Neural cell (in vitro differentiated cells): ENCODE measurements around the gene AFF3. TPM values are rescaled to one million over a fixed set of nuclear protein-coding genes. Genes with fewer than 3 reads are reported as not detected.

Experiments
- H2AFZ ChIP-seq: fragments of 200-600, 300-800 bp; sonication (generic), shearing (Covaris generic); 2 replicates; pipeline ENCODE4 v1.6.0; 2014; ENCODE audit warnings: low read depth, mild to moderate bottlenecking, antibody characterized with exemption, low read length, moderate library complexity
- H3F3A ChIP-seq: fragments of 200-600 bp; shearing (Covaris generic); 2 replicates; pipeline ENCODE4 v1.6.1; 2016; ENCODE audit warnings: mild to moderate bottlenecking, moderate library complexity, mixed read lengths, antibody characterized with exemption, low read length; ENCODE audit not compliant: insufficient read depth, poor library complexity, severe bottlenecking
- H3K27ac ChIP-seq: fragments of 200-600, 300-800 bp; sonication (generic), shearing (Covaris generic); 2 replicates; pipeline ENCODE4 v1.5.1; 2014; ENCODE audit warnings: mild to moderate bottlenecking, low read length, moderate library complexity
- H3K27me3 ChIP-seq: fragments of 300-800, 200-600 bp; sonication (generic), shearing (Covaris generic); 2 replicates; pipeline ENCODE4 v1.6.0; 2014; ENCODE audit warnings: mild to moderate bottlenecking, low read depth, low read length, moderate library complexity; ENCODE audit not compliant: insufficient read depth
- H3K36me3 ChIP-seq: fragments of 300-800, 200-600 bp; sonication (generic), shearing (Covaris generic); 2 replicates; pipeline ENCODE4 v1.5.1; 2014; ENCODE audit warnings: mild to moderate bottlenecking, antibody characterized with exemption, low read length, moderate library complexity; ENCODE audit not compliant: insufficient read depth
- H3K4me2 ChIP-seq: fragments of 300-800, 200-600 bp; sonication (generic), shearing (Covaris generic); 2 replicates; pipeline ENCODE4 v1.6.0; 2014; ENCODE audit warnings: mild to moderate bottlenecking, low read length
- H3K4me3 ChIP-seq: fragments of 300-800, 200-600 bp; sonication (generic), shearing (Covaris generic); 2 replicates; pipeline ENCODE4 v1.5.1; 2014; ENCODE audit warnings: mild to moderate bottlenecking, low read length, moderate library complexity
- H3K79me2 ChIP-seq: fragments of 200-600 bp; shearing (Covaris generic); replicated peaks from 2 replicates; pipeline ENCODE4 v1.6.0; 2014; ENCODE audit warnings: mild to moderate bottlenecking, low read length, moderate library complexity; ENCODE audit not compliant: insufficient read depth
- H3K9ac ChIP-seq: fragments of 300-800, 200-600 bp; sonication (generic), shearing (Covaris generic); 2 replicates; pipeline ENCODE4 v1.6.1; 2016; ENCODE audit warnings: mild to moderate bottlenecking, low read length, mixed read lengths
- H3K9me2 ChIP-seq: fragments of 200-600 bp; shearing (Covaris generic); 2 replicates; pipeline ENCODE4 v1.6.1; 2016; ENCODE audit warnings: mild to moderate bottlenecking, low read length, mixed read lengths; ENCODE audit not compliant: insufficient read depth
- H3K9me3 ChIP-seq: fragments of 200-600, 300-800 bp; sonication (generic), shearing (Covaris generic); 2 replicates; pipeline ENCODE4 v1.6.1; 2016; ENCODE audit warnings: mild to moderate bottlenecking, mixed run types, low read length, moderate library complexity, mixed read lengths
- H4K20me1 ChIP-seq: fragments of 200-600 bp; shearing (Covaris generic); 2 replicates; pipeline ENCODE4 v1.6.1; 2016; ENCODE audit warnings: mild to moderate bottlenecking, mixed run types; ENCODE audit not compliant: insufficient read depth
- EP300 ChIP-seq: fragments of 450-650 bp; conservative IDR thresholded peaks from 2 replicates; pipeline ENCODE4 v1.6.1; 2014; ENCODE audit warnings: antibody characterized with exemption, mild to moderate bottlenecking, moderate library complexity; ENCODE audit not compliant: poor library complexity, severe bottlenecking
- EZH2 ChIP-seq: fragments of 200-600, 300-800 bp; shearing (Covaris generic), sonication (generic); IDR thresholded peaks from 2 replicates; pipeline ENCODE4 v1.6.1; 2014; ENCODE audit warnings: antibody characterized with exemption, low read length, borderline replicate concordance, mild to moderate bottlenecking; ENCODE audit not compliant: insufficient read depth, poor library complexity, severe bottlenecking
- MXI1 ChIP-seq: fragments of 450-650 bp; conservative IDR thresholded peaks from 2 replicates; pipeline ENCODE4 v1.6.1; 2014; ENCODE audit warnings: antibody characterized with exemption, mild to moderate bottlenecking; ENCODE audit not compliant: poor library complexity, severe bottlenecking
- POLR2AphosphoS5 ChIP-seq: IDR thresholded peaks from 2 replicates; pipeline ENCODE4 v1.6.1; 2012
- RAD21 ChIP-seq: fragments of 450-650 bp; conservative IDR thresholded peaks from 2 replicates; pipeline ENCODE4 v1.6.1; 2014; ENCODE audit warnings: antibody characterized with exemption, mild to moderate bottlenecking, moderate library complexity
- SMC3 ChIP-seq: fragments of 450-650 bp; conservative IDR thresholded peaks from 2 replicates; pipeline ENCODE4 v1.6.1; 2014; ENCODE audit warnings: antibody characterized with exemption, mild to moderate bottlenecking, moderate library complexity; ENCODE audit not compliant: poor library complexity
- TAF1 ChIP-seq: IDR thresholded peaks from 2 replicates; pipeline ENCODE4 v1.6.1; 2012; ENCODE audit warnings: low read depth
- polyA plus RNA-seq: library from polyadenylated mRNA; depleted of rRNA; stranded (reverse); fragments of >200 nt; gene quantifications from 2 replicates; pipeline ENCODE4 v1.2.3, GENCODE V29; 2014
- TF ChIP-seq, protein P1 (sequence below): fragments of 450-650 bp; IDR thresholded peaks from 2 replicates; pipeline ENCODE4 v1.5.1; 2014; ENCODE audit warnings: antibody characterized with exemption, mild to moderate bottlenecking, moderate library complexity; ENCODE audit not compliant: poor library complexity, severe bottlenecking
- TF ChIP-seq, protein P2 (sequence below): IDR thresholded peaks from 2 replicates; pipeline ENCODE4 v1.6.1; 2012; ENCODE audit warnings: borderline replicate concordance

The AFF3 gene
- polyA plus RNA-seq, 1 donor from 2014 or later: 5.1 TPM

DNA sequence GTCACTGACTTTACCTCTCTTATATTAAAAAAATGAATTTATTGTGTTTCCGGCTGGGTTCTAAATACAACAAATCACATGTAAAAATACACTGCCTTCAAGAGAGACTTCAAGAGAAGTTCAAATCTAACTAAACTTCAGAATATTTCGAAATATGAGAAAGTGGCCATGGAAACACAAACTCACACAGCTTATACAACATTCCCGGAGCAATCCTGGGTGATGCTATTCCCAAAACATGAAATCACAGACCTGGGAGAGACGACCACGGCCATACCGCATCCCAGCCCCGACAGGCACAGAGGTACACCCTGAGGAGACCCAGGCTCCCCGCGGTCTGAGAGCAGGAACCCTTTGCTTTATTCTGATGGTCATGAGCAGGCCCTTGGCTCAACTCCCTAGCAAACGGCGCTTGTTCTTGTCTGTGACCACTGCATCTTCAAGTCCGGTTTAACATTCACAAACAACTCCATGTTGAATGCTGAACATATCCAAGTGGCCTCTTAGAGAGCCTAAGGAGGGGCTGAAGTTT lies 467.2 kb downstream of the AFF3 start:
- Histone ChIP-seq H3K4me2 (no peak overlapping the region), H2AFZ (no peak overlapping the region), H3K79me2 (no peaks in the 10 kb centered on the region), H3F3A (no peaks in the 10 kb centered on the region), H3K9me2 (no peaks in the 10 kb centered on the region), H3K9me3 (no peaks in the 10 kb centered on the region), H3K36me3 (no peaks in the 10 kb centered on the region), H3K27me3 (no peaks in the 10 kb centered on the region), H3K4me3 (no peak overlapping the region), H4K20me1 (no peaks in the 10 kb centered on the region), H3K27ac (no peak overlapping the region), H3K9ac (no peak overlapping the region)
- TF ChIP-seq EP300 (no peak), TAF1 (no peak), RAD21 (no peak), SMC3 (no peak), POLR2AphosphoS5 (no peak), EZH2 (no peak), MXI1 (no peak)
- TF ChIP-seq, protein P1, sequence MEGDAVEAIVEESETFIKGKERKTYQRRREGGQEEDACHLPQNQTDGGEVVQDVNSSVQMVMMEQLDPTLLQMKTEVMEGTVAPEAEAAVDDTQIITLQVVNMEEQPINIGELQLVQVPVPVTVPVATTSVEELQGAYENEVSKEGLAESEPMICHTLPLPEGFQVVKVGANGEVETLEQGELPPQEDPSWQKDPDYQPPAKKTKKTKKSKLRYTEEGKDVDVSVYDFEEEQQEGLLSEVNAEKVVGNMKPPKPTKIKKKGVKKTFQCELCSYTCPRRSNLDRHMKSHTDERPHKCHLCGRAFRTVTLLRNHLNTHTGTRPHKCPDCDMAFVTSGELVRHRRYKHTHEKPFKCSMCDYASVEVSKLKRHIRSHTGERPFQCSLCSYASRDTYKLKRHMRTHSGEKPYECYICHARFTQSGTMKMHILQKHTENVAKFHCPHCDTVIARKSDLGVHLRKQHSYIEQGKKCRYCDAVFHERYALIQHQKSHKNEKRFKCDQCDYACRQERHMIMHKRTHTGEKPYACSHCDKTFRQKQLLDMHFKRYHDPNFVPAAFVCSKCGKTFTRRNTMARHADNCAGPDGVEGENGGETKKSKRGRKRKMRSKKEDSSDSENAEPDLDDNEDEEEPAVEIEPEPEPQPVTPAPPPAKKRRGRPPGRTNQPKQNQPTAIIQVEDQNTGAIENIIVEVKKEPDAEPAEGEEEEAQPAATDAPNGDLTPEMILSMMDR: no peak
- TF ChIP-seq, protein P2, sequence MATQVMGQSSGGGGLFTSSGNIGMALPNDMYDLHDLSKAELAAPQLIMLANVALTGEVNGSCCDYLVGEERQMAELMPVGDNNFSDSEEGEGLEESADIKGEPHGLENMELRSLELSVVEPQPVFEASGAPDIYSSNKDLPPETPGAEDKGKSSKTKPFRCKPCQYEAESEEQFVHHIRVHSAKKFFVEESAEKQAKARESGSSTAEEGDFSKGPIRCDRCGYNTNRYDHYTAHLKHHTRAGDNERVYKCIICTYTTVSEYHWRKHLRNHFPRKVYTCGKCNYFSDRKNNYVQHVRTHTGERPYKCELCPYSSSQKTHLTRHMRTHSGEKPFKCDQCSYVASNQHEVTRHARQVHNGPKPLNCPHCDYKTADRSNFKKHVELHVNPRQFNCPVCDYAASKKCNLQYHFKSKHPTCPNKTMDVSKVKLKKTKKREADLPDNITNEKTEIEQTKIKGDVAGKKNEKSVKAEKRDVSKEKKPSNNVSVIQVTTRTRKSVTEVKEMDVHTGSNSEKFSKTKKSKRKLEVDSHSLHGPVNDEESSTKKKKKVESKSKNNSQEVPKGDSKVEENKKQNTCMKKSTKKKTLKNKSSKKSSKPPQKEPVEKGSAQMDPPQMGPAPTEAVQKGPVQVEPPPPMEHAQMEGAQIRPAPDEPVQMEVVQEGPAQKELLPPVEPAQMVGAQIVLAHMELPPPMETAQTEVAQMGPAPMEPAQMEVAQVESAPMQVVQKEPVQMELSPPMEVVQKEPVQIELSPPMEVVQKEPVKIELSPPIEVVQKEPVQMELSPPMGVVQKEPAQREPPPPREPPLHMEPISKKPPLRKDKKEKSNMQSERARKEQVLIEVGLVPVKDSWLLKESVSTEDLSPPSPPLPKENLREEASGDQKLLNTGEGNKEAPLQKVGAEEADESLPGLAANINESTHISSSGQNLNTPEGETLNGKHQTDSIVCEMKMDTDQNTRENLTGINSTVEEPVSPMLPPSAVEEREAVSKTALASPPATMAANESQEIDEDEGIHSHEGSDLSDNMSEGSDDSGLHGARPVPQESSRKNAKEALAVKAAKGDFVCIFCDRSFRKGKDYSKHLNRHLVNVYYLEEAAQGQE: no peak

DNA sequence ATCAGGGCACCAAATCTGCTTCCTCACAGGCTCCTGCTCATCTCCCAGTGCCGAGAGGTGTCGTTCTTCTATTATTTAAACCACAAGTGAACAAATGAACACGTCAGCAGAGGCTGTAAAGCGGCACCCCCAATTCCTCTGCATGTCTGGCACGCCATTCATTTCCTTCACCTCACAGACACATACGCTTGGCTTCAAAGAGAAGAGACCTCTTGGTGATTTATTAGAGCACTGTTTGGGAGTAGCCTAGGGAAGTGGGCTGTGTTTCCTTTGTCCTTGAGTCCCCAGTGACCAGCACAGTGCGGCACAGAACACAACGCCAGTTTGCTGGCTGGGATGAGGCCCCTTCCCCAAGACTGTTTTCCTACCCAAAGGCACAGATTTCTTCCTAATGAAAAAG lies 468.3 kb downstream of the AFF3 start:
- TF ChIP-seq, protein P2: no peak
- TF ChIP-seq EZH2: no peak
- TF ChIP-seq RAD21: no peak
- TF ChIP-seq TAF1: no peak
- TF ChIP-seq SMC3: no peak
- no peak for TF ChIP-seq MXI1
- TF ChIP-seq POLR2AphosphoS5: no peak
- TF ChIP-seq, protein P1: no peak
- TF ChIP-seq EP300: no peak
- Histone ChIP-seq H3K27me3 (no peaks in the 10 kb centered on the region), H3K79me2 (no peaks in the 10 kb centered on the region), H3K9me2 (no peaks in the 10 kb centered on the region), H3F3A (no peaks in the 10 kb centered on the region), H3K36me3 (no peaks in the 10 kb centered on the region), H3K4me2 (no peak overlapping the region), H3K27ac (no peak overlapping the region), H3K4me3 (no peak overlapping the region), H4K20me1 (no peaks in the 10 kb centered on the region), H2AFZ (no peak overlapping the region), H3K9ac (no peak overlapping the region), H3K9me3 (no peaks in the 10 kb centered on the region)
